ENCODE data around the gene A4GNT.

DNA sequence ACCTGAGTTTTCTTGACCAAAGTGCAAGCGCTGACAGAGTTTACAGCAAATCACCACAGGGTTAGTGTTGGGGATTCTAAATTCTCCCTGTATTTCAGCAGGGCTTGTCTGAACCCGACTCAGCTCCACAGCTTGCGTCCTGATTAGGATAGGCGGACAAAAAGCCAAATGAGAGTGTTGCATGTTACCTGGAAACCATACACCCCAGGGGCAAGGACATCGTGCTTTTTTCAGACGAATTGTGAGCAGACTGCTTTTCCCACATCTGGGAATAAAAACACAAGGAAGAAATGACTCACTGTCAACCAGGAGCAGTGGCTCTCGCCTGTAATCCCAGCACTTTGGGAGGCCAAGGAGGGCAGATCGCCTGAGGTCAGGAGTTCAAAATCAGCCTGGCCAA, 19.8 kb downstream of the A4GNT start:
- TF ChIP-seq POLR2AphosphoS5 (IDR thresholded peaks at IDR 0.05) (no peak), POLR2A (IDR thresholded peaks at IDR 0.05) (no peak), EP300 (IDR thresholded peaks at IDR 0.05; ENCODE audit: low read depth) (no peak)
- TF ChIP-seq, protein P1, sequence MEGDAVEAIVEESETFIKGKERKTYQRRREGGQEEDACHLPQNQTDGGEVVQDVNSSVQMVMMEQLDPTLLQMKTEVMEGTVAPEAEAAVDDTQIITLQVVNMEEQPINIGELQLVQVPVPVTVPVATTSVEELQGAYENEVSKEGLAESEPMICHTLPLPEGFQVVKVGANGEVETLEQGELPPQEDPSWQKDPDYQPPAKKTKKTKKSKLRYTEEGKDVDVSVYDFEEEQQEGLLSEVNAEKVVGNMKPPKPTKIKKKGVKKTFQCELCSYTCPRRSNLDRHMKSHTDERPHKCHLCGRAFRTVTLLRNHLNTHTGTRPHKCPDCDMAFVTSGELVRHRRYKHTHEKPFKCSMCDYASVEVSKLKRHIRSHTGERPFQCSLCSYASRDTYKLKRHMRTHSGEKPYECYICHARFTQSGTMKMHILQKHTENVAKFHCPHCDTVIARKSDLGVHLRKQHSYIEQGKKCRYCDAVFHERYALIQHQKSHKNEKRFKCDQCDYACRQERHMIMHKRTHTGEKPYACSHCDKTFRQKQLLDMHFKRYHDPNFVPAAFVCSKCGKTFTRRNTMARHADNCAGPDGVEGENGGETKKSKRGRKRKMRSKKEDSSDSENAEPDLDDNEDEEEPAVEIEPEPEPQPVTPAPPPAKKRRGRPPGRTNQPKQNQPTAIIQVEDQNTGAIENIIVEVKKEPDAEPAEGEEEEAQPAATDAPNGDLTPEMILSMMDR (IDR thresholded peaks at IDR 0.05), result no peak
